Neural cell (in vitro differentiated cells): ENCODE data around the gene ITGA5. TPM values are rescaled to one million over a fixed set of nuclear protein-coding genes. Genes with fewer than 3 reads are reported as not detected.

ENCODE experiments used
- H2AFZ ChIP-seq: fragments of 200-600, 300-800 bp; sonication (generic), shearing (Covaris generic); 2 replicates; pipeline ENCODE4 v1.6.0; 2014; ENCODE audit warnings: low read depth, mild to moderate bottlenecking, antibody characterized with exemption, low read length, moderate library complexity
- H3F3A ChIP-seq: fragments of 200-600 bp; shearing (Covaris generic); 2 replicates; pipeline ENCODE4 v1.6.1; 2016; ENCODE audit warnings: mild to moderate bottlenecking, moderate library complexity, mixed read lengths, antibody characterized with exemption, low read length; ENCODE audit not compliant: insufficient read depth, poor library complexity, severe bottlenecking
- H3K27ac ChIP-seq: fragments of 200-600, 300-800 bp; sonication (generic), shearing (Covaris generic); 2 replicates; pipeline ENCODE4 v1.5.1; 2014; ENCODE audit warnings: mild to moderate bottlenecking, low read length, moderate library complexity
- H3K27me3 ChIP-seq: fragments of 300-800, 200-600 bp; sonication (generic), shearing (Covaris generic); 2 replicates; pipeline ENCODE4 v1.6.0; 2014; ENCODE audit warnings: mild to moderate bottlenecking, low read depth, low read length, moderate library complexity; ENCODE audit not compliant: insufficient read depth
- H3K36me3 ChIP-seq: fragments of 300-800, 200-600 bp; sonication (generic), shearing (Covaris generic); 2 replicates; pipeline ENCODE4 v1.5.1; 2014; ENCODE audit warnings: mild to moderate bottlenecking, antibody characterized with exemption, low read length, moderate library complexity; ENCODE audit not compliant: insufficient read depth
- H3K4me2 ChIP-seq: fragments of 300-800, 200-600 bp; sonication (generic), shearing (Covaris generic); 2 replicates; pipeline ENCODE4 v1.6.0; 2014; ENCODE audit warnings: mild to moderate bottlenecking, low read length
- H3K4me3 ChIP-seq: fragments of 300-800, 200-600 bp; sonication (generic), shearing (Covaris generic); 2 replicates; pipeline ENCODE4 v1.5.1; 2014; ENCODE audit warnings: mild to moderate bottlenecking, low read length, moderate library complexity
- H3K79me2 ChIP-seq: fragments of 200-600 bp; shearing (Covaris generic); replicated peaks from 2 replicates; pipeline ENCODE4 v1.6.0; 2014; ENCODE audit warnings: mild to moderate bottlenecking, low read length, moderate library complexity; ENCODE audit not compliant: insufficient read depth
- H3K9ac ChIP-seq: fragments of 300-800, 200-600 bp; sonication (generic), shearing (Covaris generic); 2 replicates; pipeline ENCODE4 v1.6.1; 2016; ENCODE audit warnings: mild to moderate bottlenecking, low read length, mixed read lengths
- H3K9me2 ChIP-seq: fragments of 200-600 bp; shearing (Covaris generic); 2 replicates; pipeline ENCODE4 v1.6.1; 2016; ENCODE audit warnings: mild to moderate bottlenecking, low read length, mixed read lengths; ENCODE audit not compliant: insufficient read depth
- H3K9me3 ChIP-seq: fragments of 200-600, 300-800 bp; sonication (generic), shearing (Covaris generic); 2 replicates; pipeline ENCODE4 v1.6.1; 2016; ENCODE audit warnings: mild to moderate bottlenecking, mixed run types, low read length, moderate library complexity, mixed read lengths
- H4K20me1 ChIP-seq: fragments of 200-600 bp; shearing (Covaris generic); 2 replicates; pipeline ENCODE4 v1.6.1; 2016; ENCODE audit warnings: mild to moderate bottlenecking, mixed run types; ENCODE audit not compliant: insufficient read depth
- EP300 ChIP-seq: fragments of 450-650 bp; conservative IDR thresholded peaks from 2 replicates; pipeline ENCODE4 v1.6.1; 2014; ENCODE audit warnings: antibody characterized with exemption, mild to moderate bottlenecking, moderate library complexity; ENCODE audit not compliant: poor library complexity, severe bottlenecking
- EZH2 ChIP-seq: fragments of 200-600, 300-800 bp; shearing (Covaris generic), sonication (generic); IDR thresholded peaks from 2 replicates; pipeline ENCODE4 v1.6.1; 2014; ENCODE audit warnings: antibody characterized with exemption, low read length, borderline replicate concordance, mild to moderate bottlenecking; ENCODE audit not compliant: insufficient read depth, poor library complexity, severe bottlenecking
- MXI1 ChIP-seq: fragments of 450-650 bp; conservative IDR thresholded peaks from 2 replicates; pipeline ENCODE4 v1.6.1; 2014; ENCODE audit warnings: antibody characterized with exemption, mild to moderate bottlenecking; ENCODE audit not compliant: poor library complexity, severe bottlenecking
- POLR2AphosphoS5 ChIP-seq: IDR thresholded peaks from 2 replicates; pipeline ENCODE4 v1.6.1; 2012
- RAD21 ChIP-seq: fragments of 450-650 bp; conservative IDR thresholded peaks from 2 replicates; pipeline ENCODE4 v1.6.1; 2014; ENCODE audit warnings: antibody characterized with exemption, mild to moderate bottlenecking, moderate library complexity
- SMC3 ChIP-seq: fragments of 450-650 bp; conservative IDR thresholded peaks from 2 replicates; pipeline ENCODE4 v1.6.1; 2014; ENCODE audit warnings: antibody characterized with exemption, mild to moderate bottlenecking, moderate library complexity; ENCODE audit not compliant: poor library complexity
- TAF1 ChIP-seq: IDR thresholded peaks from 2 replicates; pipeline ENCODE4 v1.6.1; 2012; ENCODE audit warnings: low read depth
- polyA plus RNA-seq: library from polyadenylated mRNA; depleted of rRNA; stranded (reverse); fragments of >200 nt; gene quantifications from 2 replicates; pipeline ENCODE4 v1.2.3, GENCODE V29; 2014
- TF ChIP-seq, protein P1 (sequence below): IDR thresholded peaks from 2 replicates; pipeline ENCODE4 v1.6.1; 2012; ENCODE audit warnings: borderline replicate concordance
- TF ChIP-seq, protein P2 (sequence below): fragments of 450-650 bp; IDR thresholded peaks from 2 replicates; pipeline ENCODE4 v1.5.1; 2014; ENCODE audit warnings: antibody characterized with exemption, mild to moderate bottlenecking, moderate library complexity; ENCODE audit not compliant: poor library complexity, severe bottlenecking

Gene ITGA5
- polyA plus RNA-seq, 1 donor from 2014 or later, result not detected

DNA sequence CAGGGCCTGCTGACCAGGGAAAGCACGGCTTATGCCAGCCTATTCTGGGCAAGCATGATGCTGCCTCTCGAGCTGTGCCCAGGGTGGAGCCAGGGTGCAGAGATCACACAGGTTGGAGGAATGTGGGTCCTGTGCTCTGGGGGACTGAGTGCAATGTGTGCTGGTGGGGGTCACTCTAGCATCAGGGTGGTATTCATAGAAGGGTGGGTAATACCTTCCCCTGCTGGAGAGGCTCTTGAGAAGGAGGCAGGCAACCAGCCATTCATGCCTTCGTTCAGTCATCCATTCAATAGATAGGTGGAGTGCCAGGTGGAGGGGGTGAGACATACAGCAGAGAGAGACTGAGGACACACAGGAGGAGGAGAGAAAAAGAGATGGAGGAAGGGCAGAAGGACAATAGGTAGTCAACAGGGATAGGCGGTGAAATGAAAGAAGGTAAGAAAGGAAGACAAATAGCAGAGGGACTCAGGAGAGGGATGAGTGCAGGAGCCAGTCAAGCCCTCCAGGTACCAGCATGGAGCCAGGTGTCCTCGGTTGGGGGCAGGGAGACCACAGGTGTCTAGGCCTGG, 29.4 kb downstream of the ITGA5 start:
- Histone ChIP-seq H3K9me2 (no peaks in the 10 kb centered on the region), H3K27me3 (no peaks in the 10 kb centered on the region), H3K4me3 (no peak overlapping the region), H4K20me1 (no peaks in the 10 kb centered on the region), H2AFZ (no peak overlapping the region), H3K27ac (no peak overlapping the region), H3F3A (no peaks in the 10 kb centered on the region), H3K9me3 (no peaks in the 10 kb centered on the region), H3K9ac (no peak overlapping the region), H3K4me2 (no peak overlapping the region), H3K79me2 (no peaks in the 10 kb centered on the region), H3K36me3 (no peaks in the 10 kb centered on the region)
- TF ChIP-seq, protein P1, sequence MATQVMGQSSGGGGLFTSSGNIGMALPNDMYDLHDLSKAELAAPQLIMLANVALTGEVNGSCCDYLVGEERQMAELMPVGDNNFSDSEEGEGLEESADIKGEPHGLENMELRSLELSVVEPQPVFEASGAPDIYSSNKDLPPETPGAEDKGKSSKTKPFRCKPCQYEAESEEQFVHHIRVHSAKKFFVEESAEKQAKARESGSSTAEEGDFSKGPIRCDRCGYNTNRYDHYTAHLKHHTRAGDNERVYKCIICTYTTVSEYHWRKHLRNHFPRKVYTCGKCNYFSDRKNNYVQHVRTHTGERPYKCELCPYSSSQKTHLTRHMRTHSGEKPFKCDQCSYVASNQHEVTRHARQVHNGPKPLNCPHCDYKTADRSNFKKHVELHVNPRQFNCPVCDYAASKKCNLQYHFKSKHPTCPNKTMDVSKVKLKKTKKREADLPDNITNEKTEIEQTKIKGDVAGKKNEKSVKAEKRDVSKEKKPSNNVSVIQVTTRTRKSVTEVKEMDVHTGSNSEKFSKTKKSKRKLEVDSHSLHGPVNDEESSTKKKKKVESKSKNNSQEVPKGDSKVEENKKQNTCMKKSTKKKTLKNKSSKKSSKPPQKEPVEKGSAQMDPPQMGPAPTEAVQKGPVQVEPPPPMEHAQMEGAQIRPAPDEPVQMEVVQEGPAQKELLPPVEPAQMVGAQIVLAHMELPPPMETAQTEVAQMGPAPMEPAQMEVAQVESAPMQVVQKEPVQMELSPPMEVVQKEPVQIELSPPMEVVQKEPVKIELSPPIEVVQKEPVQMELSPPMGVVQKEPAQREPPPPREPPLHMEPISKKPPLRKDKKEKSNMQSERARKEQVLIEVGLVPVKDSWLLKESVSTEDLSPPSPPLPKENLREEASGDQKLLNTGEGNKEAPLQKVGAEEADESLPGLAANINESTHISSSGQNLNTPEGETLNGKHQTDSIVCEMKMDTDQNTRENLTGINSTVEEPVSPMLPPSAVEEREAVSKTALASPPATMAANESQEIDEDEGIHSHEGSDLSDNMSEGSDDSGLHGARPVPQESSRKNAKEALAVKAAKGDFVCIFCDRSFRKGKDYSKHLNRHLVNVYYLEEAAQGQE, result no peak
- TF ChIP-seq EZH2, result no peak
- TF ChIP-seq EP300, result no peak
- TF ChIP-seq SMC3, result no peak
- no peak for TF ChIP-seq RAD21
- no peak for TF ChIP-seq TAF1
- no peak for TF ChIP-seq MXI1

DNA sequence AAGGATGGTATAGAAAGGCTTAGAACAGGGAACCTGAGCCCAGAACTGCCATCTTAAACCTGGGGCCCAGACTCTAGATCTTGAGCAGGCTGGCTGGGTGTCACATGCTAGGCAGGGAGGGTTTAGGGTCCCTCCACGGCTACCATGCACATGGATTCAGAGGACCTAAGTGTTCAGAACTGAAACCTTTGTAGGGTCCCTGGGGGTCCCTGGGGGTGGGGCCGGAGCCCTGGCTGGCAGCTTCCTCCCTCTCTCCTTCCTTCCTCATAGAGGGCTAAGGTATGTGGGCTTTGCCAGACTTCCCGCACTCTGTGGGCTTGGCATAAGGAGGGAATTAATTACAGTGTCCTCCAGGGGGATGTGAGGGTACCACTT, 29.9 kb downstream of the ITGA5 start:
- Histone ChIP-seq H3K27ac (no peak overlapping the region), H3F3A (no peaks in the 10 kb centered on the region), H4K20me1 (no peaks in the 10 kb centered on the region), H3K27me3 (no peaks in the 10 kb centered on the region), H3K9ac (no peak overlapping the region), H3K9me2 (no peaks in the 10 kb centered on the region), H2AFZ (no peak overlapping the region), H3K4me2 (no peak overlapping the region), H3K9me3 (no peaks in the 10 kb centered on the region), H3K79me2 (no peaks in the 10 kb centered on the region), H3K4me3 (no peak overlapping the region), H3K36me3 (no peaks in the 10 kb centered on the region)
- TF ChIP-seq, protein P2, sequence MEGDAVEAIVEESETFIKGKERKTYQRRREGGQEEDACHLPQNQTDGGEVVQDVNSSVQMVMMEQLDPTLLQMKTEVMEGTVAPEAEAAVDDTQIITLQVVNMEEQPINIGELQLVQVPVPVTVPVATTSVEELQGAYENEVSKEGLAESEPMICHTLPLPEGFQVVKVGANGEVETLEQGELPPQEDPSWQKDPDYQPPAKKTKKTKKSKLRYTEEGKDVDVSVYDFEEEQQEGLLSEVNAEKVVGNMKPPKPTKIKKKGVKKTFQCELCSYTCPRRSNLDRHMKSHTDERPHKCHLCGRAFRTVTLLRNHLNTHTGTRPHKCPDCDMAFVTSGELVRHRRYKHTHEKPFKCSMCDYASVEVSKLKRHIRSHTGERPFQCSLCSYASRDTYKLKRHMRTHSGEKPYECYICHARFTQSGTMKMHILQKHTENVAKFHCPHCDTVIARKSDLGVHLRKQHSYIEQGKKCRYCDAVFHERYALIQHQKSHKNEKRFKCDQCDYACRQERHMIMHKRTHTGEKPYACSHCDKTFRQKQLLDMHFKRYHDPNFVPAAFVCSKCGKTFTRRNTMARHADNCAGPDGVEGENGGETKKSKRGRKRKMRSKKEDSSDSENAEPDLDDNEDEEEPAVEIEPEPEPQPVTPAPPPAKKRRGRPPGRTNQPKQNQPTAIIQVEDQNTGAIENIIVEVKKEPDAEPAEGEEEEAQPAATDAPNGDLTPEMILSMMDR, result no peak
- TF ChIP-seq RAD21 (no peak), EP300 (no peak), TAF1 (no peak), EZH2 (no peak), POLR2AphosphoS5 (no peak), MXI1 (no peak), SMC3 (no peak)
- TF ChIP-seq, protein P1, result no peak
